SU-DHL-6 (cell line): ENCODE measurements around the gene BNC2.

Experiments
- H2AFZ ChIP-seq: fragments of 200-600 bp; sonication (generic); 2 replicates; pipeline ENCODE4 v1.6.1; 2014; ENCODE audit warnings: low read depth, mild to moderate bottlenecking, moderate library complexity, mixed read lengths, antibody characterized with exemption, low read length; ENCODE audit not compliant: severe bottlenecking
- H3F3A ChIP-seq: fragments of 200-600 bp; shearing (Covaris generic); 2 replicates; pipeline ENCODE4 v1.6.0; 2016; ENCODE audit warnings: antibody characterized with exemption, mild to moderate bottlenecking; ENCODE audit not compliant: insufficient read depth
- H3K27ac ChIP-seq: fragments of 200-600 bp; sonication (generic); 2 replicates; pipeline ENCODE4 v1.5.1; 2016; ENCODE audit warnings: low read depth, mild to moderate bottlenecking, low read length, moderate library complexity, mixed read lengths
- H3K27me3 ChIP-seq: fragments of 200-600 bp; sonication (generic), shearing (Covaris generic); 2 replicates; pipeline ENCODE4 v1.6.0; 2014; ENCODE audit warnings: mild to moderate bottlenecking, low read length
- H3K36me3 ChIP-seq: fragments of 200-600 bp; sonication (generic); 2 replicates; pipeline ENCODE4 v1.6.1; 2014; ENCODE audit warnings: mild to moderate bottlenecking, low read length, mixed read lengths
- H3K4me2 ChIP-seq: fragments of 300-600, 200-600 bp; shearing (Covaris generic), sonication (generic); 2 replicates; pipeline ENCODE4 v1.6.0; 2014; ENCODE audit warnings: low read length, low read depth, mild to moderate bottlenecking; ENCODE audit not compliant: poor library complexity, severe bottlenecking
- H3K4me3 ChIP-seq: fragments of 200-600 bp; sonication (generic); 2 replicates; pipeline ENCODE4 v1.5.1; 2014; ENCODE audit warnings: antibody characterized with exemption, low read length, mild to moderate bottlenecking, mixed read lengths; ENCODE audit not compliant: insufficient read depth, poor library complexity, severe bottlenecking
- H3K79me2 ChIP-seq: fragments of 200-600 bp; sonication (generic); 2 replicates; pipeline ENCODE4 v1.6.1; 2014; ENCODE audit warnings: mild to moderate bottlenecking, low read length, moderate library complexity; ENCODE audit not compliant: insufficient read depth
- H3K9ac ChIP-seq: fragments of 200-600 bp; sonication (generic); 2 replicates; pipeline ENCODE4 v1.7.0; 2014; ENCODE audit warnings: mild to moderate bottlenecking, low read length
- H3K9me2 ChIP-seq: fragments of 200-600 bp; sonication (generic); replicated peaks from 2 replicates; pipeline ENCODE4 v1.6.1; 2014; ENCODE audit warnings: low read length; ENCODE audit not compliant: insufficient read depth
- H3K9me3 ChIP-seq: fragments of 200-600 bp; sonication (generic); 2 replicates; pipeline ENCODE4 v1.6.1; 2014; ENCODE audit warnings: low read length, mixed read lengths; ENCODE audit not compliant: insufficient read depth
- H4K20me1 ChIP-seq: fragments of 200-600 bp; sonication (generic); 2 replicates; pipeline ENCODE4 v1.6.1; 2014; ENCODE audit warnings: low read depth, mild to moderate bottlenecking, antibody characterized with exemption, low read length, moderate library complexity, mixed read lengths
- EZH2phosphoT487 ChIP-seq: fragments of 200-600 bp; sonication (generic), shearing (Covaris generic); conservative IDR thresholded peaks from 2 replicates; pipeline ENCODE4 v1.6.1; 2018; ENCODE audit warnings: mild to moderate bottlenecking, antibody characterized with exemption, low read length, moderate library complexity, mixed read lengths
- TF ChIP-seq, protein P1 (sequence below): fragments of 200-600 bp; sonication (generic); IDR thresholded peaks from one replicate; pipeline ENCODE4 v1.5.1; 2017; ENCODE audit warnings: antibody characterized with exemption, mild to moderate bottlenecking, low read length, moderate library complexity; ENCODE audit not compliant: insufficient read depth, poor library complexity, severe bottlenecking

The BNC2 gene

DNA sequence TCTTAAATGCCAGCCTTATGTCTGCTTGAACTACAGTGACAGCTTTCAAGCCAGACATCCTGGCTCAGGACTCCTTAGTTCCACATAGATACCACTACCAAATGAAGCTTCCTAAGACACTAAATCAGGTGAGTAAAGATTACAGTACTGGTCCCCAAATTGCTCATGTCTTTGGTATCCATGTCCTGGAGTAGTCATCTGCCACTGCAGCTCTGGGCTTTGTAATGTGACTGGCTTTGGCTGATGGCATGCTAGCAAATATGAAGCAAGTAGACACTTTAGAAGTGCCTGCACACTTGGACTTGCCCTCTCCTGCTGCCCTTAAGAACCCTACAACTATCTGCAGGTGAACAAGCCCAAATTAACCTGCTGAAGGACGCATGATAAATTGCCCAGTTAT, 334.9 kb downstream of the BNC2 start:
- Histone ChIP-seq H3K36me3 (no peaks in the 10 kb centered on the region), H3K9me3 (no peaks in the 10 kb centered on the region), H2AFZ (no peak overlapping the region), H3K79me2 (no peaks in the 10 kb centered on the region), H3K4me2 (no peak overlapping the region), H3K27me3 (no peaks in the 10 kb centered on the region), H3K9me2 (no peaks in the 10 kb centered on the region), H4K20me1 (no peaks in the 10 kb centered on the region), H3K4me3 (no peak overlapping the region), H3K9ac (no peak overlapping the region), H3K27ac (no peak overlapping the region), H3F3A (no peaks in the 10 kb centered on the region)
- no peak for TF ChIP-seq EZH2phosphoT487
- TF ChIP-seq, protein P1, sequence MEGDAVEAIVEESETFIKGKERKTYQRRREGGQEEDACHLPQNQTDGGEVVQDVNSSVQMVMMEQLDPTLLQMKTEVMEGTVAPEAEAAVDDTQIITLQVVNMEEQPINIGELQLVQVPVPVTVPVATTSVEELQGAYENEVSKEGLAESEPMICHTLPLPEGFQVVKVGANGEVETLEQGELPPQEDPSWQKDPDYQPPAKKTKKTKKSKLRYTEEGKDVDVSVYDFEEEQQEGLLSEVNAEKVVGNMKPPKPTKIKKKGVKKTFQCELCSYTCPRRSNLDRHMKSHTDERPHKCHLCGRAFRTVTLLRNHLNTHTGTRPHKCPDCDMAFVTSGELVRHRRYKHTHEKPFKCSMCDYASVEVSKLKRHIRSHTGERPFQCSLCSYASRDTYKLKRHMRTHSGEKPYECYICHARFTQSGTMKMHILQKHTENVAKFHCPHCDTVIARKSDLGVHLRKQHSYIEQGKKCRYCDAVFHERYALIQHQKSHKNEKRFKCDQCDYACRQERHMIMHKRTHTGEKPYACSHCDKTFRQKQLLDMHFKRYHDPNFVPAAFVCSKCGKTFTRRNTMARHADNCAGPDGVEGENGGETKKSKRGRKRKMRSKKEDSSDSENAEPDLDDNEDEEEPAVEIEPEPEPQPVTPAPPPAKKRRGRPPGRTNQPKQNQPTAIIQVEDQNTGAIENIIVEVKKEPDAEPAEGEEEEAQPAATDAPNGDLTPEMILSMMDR: no peak

DNA sequence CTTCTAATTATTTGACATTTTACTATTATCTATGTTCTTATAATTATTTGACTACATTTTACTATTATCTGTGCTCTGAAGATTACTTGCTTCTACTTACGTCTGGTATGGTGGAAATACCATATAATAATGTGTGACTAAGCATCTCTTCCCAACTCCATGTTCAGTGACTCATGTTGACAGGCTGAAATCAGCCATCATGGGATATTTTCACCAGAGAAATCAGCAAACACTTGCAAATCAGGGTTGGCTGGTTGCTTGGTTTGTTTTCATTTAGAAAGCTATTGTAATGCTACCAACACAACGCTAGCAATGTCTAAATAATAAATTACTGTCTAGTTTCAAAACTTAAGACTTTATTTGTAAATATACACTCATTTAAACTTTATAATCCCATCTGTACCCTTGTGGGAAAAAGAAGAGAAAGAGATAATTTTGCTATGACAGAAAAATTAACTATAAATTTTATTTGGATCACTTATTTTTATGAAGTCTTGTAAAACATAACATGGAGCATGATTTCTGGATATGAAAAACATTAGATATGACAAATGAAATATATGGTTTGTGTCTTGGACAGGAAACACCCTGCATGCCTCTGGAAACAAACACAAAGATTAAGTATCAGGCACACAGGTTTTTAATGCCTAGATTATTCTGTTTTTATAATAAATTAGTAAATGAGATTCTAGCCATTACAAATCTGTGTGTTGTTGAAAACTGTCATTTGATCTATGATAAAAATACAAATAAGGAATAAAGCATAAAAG, 337.6 kb downstream of the BNC2 start:
- no peak overlapping the region for H3K4me3 ChIP-seq
- no peaks in the 10 kb centered on the region for H3K79me2 ChIP-seq
- H3K9ac ChIP-seq: no peak overlapping the region
- no peaks in the 10 kb centered on the region for H3K27me3 ChIP-seq
- TF ChIP-seq EZH2phosphoT487: no peak
- TF ChIP-seq, protein P1: no peak
- H2AFZ ChIP-seq: no peak overlapping the region
- no peaks in the 10 kb centered on the region for H4K20me1 ChIP-seq
- H3K4me2 ChIP-seq: no peak overlapping the region
- no peaks in the 10 kb centered on the region for H3F3A ChIP-seq
- no peaks in the 10 kb centered on the region for H3K36me3 ChIP-seq
- no peak overlapping the region for H3K27ac ChIP-seq
- H3K9me3 ChIP-seq: no peaks in the 10 kb centered on the region
- no peaks in the 10 kb centered on the region for H3K9me2 ChIP-seq

DNA sequence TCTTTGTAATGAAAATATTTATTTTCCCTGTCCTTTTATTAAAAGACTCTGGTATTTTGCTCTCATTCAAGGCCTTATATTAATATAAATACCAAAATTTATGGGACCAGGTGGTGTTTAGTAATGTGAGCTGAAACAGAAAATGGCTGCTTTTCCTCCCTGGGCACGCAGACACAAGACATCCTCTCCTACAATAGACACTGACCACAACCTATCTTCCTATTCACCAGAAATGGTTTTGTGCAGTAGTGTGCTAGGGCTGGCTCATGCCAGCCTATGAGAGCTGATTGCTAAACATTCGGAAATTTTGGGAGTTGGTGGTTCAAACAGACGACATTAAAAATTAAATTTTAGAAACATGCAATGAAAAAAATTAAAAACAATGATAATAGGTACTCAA, 338.2 kb downstream of the BNC2 start:
- H3K9ac ChIP-seq: no peak overlapping the region
- H3K36me3 ChIP-seq: no peaks in the 10 kb centered on the region
- no peaks in the 10 kb centered on the region for H3K79me2 ChIP-seq
- H3K27ac ChIP-seq: no peak overlapping the region
- H3K9me2 ChIP-seq: no peaks in the 10 kb centered on the region
- no peak overlapping the region for H2AFZ ChIP-seq
- H3K4me2 ChIP-seq: no peak overlapping the region
- no peak overlapping the region for H3K4me3 ChIP-seq
- H3F3A ChIP-seq: no peaks in the 10 kb centered on the region
- no peaks in the 10 kb centered on the region for H4K20me1 ChIP-seq
- no peaks in the 10 kb centered on the region for H3K9me3 ChIP-seq
- H3K27me3 ChIP-seq: no peaks in the 10 kb centered on the region
- TF ChIP-seq, protein P1: no peak
